ENCODE results near the gene KCP.
"Not testable (repeated sequence)": the region's sequence is repeated elsewhere in the genome, so short reads cannot be mapped to it uniquely, and the experiment has no call there.

Gene KCP

DNA sequence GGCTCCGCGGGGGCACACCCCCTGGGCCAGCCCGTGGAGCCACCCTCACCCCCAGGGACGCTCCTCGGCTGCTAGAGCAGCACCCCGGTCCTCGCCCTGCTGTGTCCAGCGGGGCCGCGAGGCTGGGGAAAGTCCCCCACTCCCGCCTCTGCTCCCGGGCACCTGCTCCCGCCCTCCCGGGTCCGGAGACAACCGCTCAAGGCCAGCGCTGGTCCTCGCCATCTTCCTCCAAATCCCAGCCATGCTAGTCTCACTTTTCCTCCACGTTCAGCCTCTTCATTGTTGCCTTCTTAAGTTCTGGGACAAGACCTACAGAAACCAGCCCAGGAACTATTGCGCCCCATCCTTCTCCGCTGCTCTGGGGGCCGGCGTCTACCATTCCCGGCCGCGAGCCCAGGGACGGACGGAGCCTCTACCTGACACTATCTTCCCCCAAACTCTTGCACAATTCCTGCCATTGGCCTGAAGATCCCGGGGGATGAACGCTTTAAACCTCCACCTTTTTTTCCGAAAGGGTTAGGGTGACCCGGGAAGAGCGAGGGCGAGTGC is 4.8 kb upstream of the KCP start:
- peak overlapping the region; percentile 20 for H3K4me3 ChIP-seq (ENCODE audit: low read length)
- no peak for DNase-seq (ENCODE audit: low read depth)
- TF ChIP-seq CTCF (IDR thresholded peaks at IDR 0.05; ENCODE audit: insufficient read depth, low read depth, low read length, missing control alignments) = no peak

GRCh38 chr7:128914566-128915151 is 4.2 kb upstream of the KCP start:
- no peak overlapping the region for H3K4me3 ChIP-seq (ENCODE audit: low read length)
- DNase-seq (ENCODE audit: low read depth) = no peak
- no peak for TF ChIP-seq CTCF (IDR thresholded peaks at IDR 0.05; ENCODE audit: insufficient read depth, low read depth, low read length, missing control alignments)

DNA sequence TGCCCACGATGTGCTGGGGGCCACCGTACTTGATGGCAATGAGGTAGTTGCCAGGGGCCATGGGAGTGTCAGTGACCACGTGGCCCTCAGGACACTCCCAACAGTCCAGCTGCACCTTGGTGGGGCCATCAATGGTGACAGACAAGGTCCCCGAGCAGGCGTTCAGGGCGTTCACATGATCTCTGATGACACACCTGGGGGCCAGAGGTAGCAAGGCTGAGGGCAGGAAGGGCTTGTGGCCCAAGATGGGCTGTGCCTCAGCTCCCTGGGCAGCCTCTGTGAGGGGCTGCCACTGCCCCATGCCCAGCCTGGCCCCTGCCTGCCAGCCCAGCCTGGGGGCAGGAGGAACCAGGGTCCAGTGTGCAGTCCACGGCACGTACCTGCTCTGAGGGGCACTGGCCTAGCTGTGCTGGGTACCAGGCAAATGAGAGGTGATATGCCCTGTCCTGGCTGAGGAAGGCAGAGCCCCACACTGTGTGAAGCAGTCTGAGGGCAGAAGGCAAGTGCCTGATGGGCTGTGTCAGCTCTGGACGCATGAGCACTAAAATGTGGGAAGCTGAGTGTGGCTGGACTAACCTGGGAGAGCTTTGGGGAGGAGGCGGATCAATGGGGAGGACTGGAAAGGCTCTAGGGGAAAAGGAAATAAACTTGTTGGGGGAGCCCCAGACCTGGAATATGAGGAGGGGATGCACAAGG is 3.5 kb upstream of the KCP start:
- DNase-seq (ENCODE audit: low read depth) = no peak
- H3K4me3 ChIP-seq (ENCODE audit: low read length) = no peak overlapping the region

GRCh38 chr7:128912709-128913495 is 2.4 kb upstream of the KCP start:
- DNase-seq (ENCODE audit: low read depth); H3K4me3 ChIP-seq (ENCODE audit: low read length): not testable (repeated sequence)

More for the DNA sequence above, 3.5 kb upstream of the KCP start:
- no peak for TF ChIP-seq CTCF (IDR thresholded peaks at IDR 0.05; ENCODE audit: insufficient read depth, low read depth, low read length, missing control alignments)

DNA sequence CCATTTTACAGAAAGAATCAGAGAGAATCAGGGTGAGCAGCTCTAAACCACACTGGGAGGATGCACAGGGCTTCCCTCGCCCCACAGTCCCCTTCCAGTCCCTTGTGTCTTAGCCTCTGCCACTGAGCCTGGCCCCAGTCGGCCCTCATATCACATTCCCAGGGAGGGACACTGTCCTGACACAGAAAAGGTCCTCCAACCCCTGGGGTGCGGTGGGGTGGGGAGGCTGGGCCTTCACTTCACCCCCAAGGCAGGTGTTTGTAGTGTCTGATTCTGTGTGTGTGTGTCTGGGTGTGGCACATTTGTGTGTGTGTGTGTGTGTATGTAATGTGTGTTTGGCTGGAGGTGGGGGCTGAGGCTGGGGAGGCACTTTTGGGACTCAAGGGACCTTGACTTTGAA is 1.8 kb upstream of the KCP start:
- TF ChIP-seq CTCF (IDR thresholded peaks at IDR 0.05; ENCODE audit: insufficient read depth, low read depth, low read length, missing control alignments) = no peak
- no peak for DNase-seq (ENCODE audit: low read depth)
- H3K4me3 ChIP-seq (ENCODE audit: low read length) = no peak overlapping the region

DNA sequence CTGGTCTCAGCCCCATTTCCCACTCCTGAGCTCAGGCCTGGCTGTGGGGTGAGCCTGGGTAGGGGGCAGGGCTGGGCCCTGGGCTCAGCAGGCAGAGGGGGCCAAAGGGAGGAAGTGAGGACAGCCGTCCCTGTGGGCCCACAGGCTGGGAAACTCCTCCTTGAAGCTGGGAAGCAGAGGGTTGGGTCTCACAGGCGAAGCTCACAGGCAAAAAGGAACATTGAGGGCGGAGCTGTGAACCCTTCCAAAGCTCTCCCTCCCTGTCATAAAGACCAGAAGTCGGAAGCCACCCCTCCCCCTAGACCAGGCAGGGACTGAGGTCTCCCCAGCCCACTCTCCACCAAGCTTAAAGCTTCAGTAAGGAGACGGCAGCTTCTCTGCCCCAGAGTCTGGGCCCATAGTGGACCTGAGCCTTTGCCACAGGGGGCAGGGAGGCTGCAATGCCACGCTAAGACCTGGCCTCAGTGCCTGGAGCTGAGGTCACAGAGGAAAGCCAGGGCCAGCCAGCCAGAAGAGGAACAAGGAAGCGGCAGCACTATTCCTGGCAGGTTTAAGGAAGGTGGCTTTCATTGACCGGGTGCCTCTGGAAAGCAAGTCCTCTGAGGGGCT is 1.0 kb upstream of the KCP start:
- no peak overlapping the region for H3K4me3 ChIP-seq (ENCODE audit: low read length)
- no peak for DNase-seq (ENCODE audit: low read depth)
- no peak for TF ChIP-seq CTCF (IDR thresholded peaks at IDR 0.05; ENCODE audit: insufficient read depth, low read depth, low read length, missing control alignments)

Measured in epithelial cell of esophagus (primary cell).